ENCODE data around the gene RAD51B.

Gene RAD51B

GRCh38 chr14:68616221-68616902 lies 796.8 kb downstream of the RAD51B start:
- H3K4me1 Mint-ChIP-seq (ENCODE audit: low read depth in 2 of 2): no peaks in the 10 kb centered on the region
- H3K4me3 Mint-ChIP-seq: no peak overlapping the region
- no peak overlapping the region for H3K27ac Mint-ChIP-seq
- H3K9me3 Mint-ChIP-seq: peaks cover 16 to 20% of the 10 kb centered on the region in 2 donors
- DNase-seq: no peak
- H3K36me3 Mint-ChIP-seq (ENCODE audit: insufficient read depth): peaks cover 3% of the 10 kb centered on the region
- H3K27me3 Mint-ChIP-seq: no peaks in the 10 kb centered on the region
- ATAC-seq (replicated peaks): no peak

GRCh38 chr14:68619790-68620574 lies 800.4 kb downstream of the RAD51B start:
- no peak for ATAC-seq (replicated peaks)
- DNase-seq: no peak
- H3K27me3 Mint-ChIP-seq: no peaks in the 10 kb centered on the region
- peaks cover 13 to 14% of the 10 kb centered on the region in 2 donors for H3K9me3 Mint-ChIP-seq
- H3K4me3 Mint-ChIP-seq: no peak overlapping the region
- H3K27ac Mint-ChIP-seq: no peak overlapping the region
- H3K36me3 Mint-ChIP-seq (ENCODE audit: insufficient read depth): peaks cover 3% of the 10 kb centered on the region
- H3K4me1 Mint-ChIP-seq (ENCODE audit: low read depth in 2 of 2): peaks cover 0 to 5% of the 10 kb centered on the region in 2 donors

- ATAC-seq (replicated peaks) (no peak), DNase-seq (no peak)
- H3K4me3 Mint-ChIP-seq: no peak overlapping the region
- H3K9me3 Mint-ChIP-seq: peaks cover 4 to 8% of the 10 kb centered on the region in 2 donors
- peaks cover 0 to 5% of the 10 kb centered on the region in 2 donors for H3K4me1 Mint-ChIP-seq (ENCODE audit: low read depth in 2 of 2)
- no peak overlapping the region for H3K27ac Mint-ChIP-seq
- H3K36me3 Mint-ChIP-seq (ENCODE audit: insufficient read depth): peaks cover 3% of the 10 kb centered on the region
- H3K27me3 Mint-ChIP-seq: no peaks in the 10 kb centered on the region
Observed at GRCh38 chr14:68621400-68622365, 802.1 kb downstream of the RAD51B start.

GRCh38 chr14:68622856-68623255 lies 803.3 kb downstream of the RAD51B start:
- peaks cover 0 to 5% of the 10 kb centered on the region in 2 donors for H3K4me1 Mint-ChIP-seq (ENCODE audit: low read depth in 2 of 2)
- H3K36me3 Mint-ChIP-seq (ENCODE audit: insufficient read depth): no peaks in the 10 kb centered on the region
- ATAC-seq (replicated peaks): no peak
- no peak overlapping the region for H3K4me3 Mint-ChIP-seq
- H3K27ac Mint-ChIP-seq: no peak overlapping the region
- DNase-seq: no peak
- H3K9me3 Mint-ChIP-seq: peaks cover 0 to 5% of the 10 kb centered on the region in 2 donors
- H3K27me3 Mint-ChIP-seq: no peaks in the 10 kb centered on the region

GRCh38 chr14:68623307-68623706 lies 803.7 kb downstream of the RAD51B start:
- Mint-ChIP-seq H3K4me1 (ENCODE audit: low read depth in 2 of 2) (peaks cover 0 to 5% of the 10 kb centered on the region in 2 donors), H3K27ac (no peak overlapping the region), H3K4me3 (no peak overlapping the region), H3K36me3 (ENCODE audit: insufficient read depth) (no peaks in the 10 kb centered on the region), H3K27me3 (no peaks in the 10 kb centered on the region), H3K9me3 (peaks cover 0 to 4% of the 10 kb centered on the region in 2 donors)
- ATAC-seq (replicated peaks) (no peak), DNase-seq (no peak)

- no peak overlapping the region for H3K27ac Mint-ChIP-seq
Observed at GRCh38 chr14:68623826-68624225, 804.2 kb downstream of the RAD51B start.

GRCh38 chr14:68624541-68625220 lies 805.1 kb downstream of the RAD51B start:
- Mint-ChIP-seq H3K4me1 (ENCODE audit: low read depth in 2 of 2) (peaks cover 5% of the 10 kb centered on the region in 2 donors), H3K27ac (no peak overlapping the region), H3K9me3 (no peaks in the 10 kb centered on the region), H3K27me3 (no peaks in the 10 kb centered on the region), H3K4me3 (no peak overlapping the region), H3K36me3 (ENCODE audit: insufficient read depth) (peaks cover 4% of the 10 kb centered on the region)
- DNase-seq (no peak), ATAC-seq (replicated peaks) (no peak)

More at GRCh38 chr14:68623826-68624225, 804.2 kb downstream of the RAD51B start:
- H3K27me3 Mint-ChIP-seq: no peaks in the 10 kb centered on the region
- H3K4me1 Mint-ChIP-seq (ENCODE audit: low read depth in 2 of 2): peaks cover 2 to 5% of the 10 kb centered on the region in 2 donors
- no peak overlapping the region for H3K4me3 Mint-ChIP-seq
- DNase-seq (no peak), ATAC-seq (replicated peaks) (no peak)
- peaks cover under 1% of the 10 kb centered on the region for H3K36me3 Mint-ChIP-seq (ENCODE audit: insufficient read depth)
- H3K9me3 Mint-ChIP-seq: no peaks in the 10 kb centered on the region

GRCh38 chr14:68625366-68626090 lies 805.9 kb downstream of the RAD51B start:
- Mint-ChIP-seq H3K27ac (no peak overlapping the region), H3K4me1 (ENCODE audit: low read depth in 2 of 2) (peaks cover 5% of the 10 kb centered on the region in 2 donors), H3K36me3 (ENCODE audit: insufficient read depth) (peaks cover 4% of the 10 kb centered on the region), H3K27me3 (no peaks in the 10 kb centered on the region), H3K9me3 (no peaks in the 10 kb centered on the region), H3K4me3 (no peak overlapping the region)
- no peak for ATAC-seq (replicated peaks)
- no peak for DNase-seq

GRCh38 chr14:68626386-68626785 lies 806.8 kb downstream of the RAD51B start:
- Mint-ChIP-seq H3K4me1 (ENCODE audit: low read depth in 2 of 2) (peaks cover 5% of the 10 kb centered on the region in 2 donors), H3K36me3 (ENCODE audit: insufficient read depth) (peaks cover 4% of the 10 kb centered on the region), H3K27ac (no peak overlapping the region), H3K9me3 (no peaks in the 10 kb centered on the region), H3K27me3 (no peaks in the 10 kb centered on the region), H3K4me3 (no peak overlapping the region)
- DNase-seq (no peak), ATAC-seq (replicated peaks) (no peak)

- H3K4me1 Mint-ChIP-seq (ENCODE audit: low read depth in 2 of 2): peaks cover 5% of the 10 kb centered on the region in 2 donors
- no peaks in the 10 kb centered on the region for H3K27me3 Mint-ChIP-seq
- peak overlapping the region; percentile 11 to 50 for H3K27ac Mint-ChIP-seq
- H3K4me3 Mint-ChIP-seq: peak overlapping the region in 1 of 2 donors; percentile 71
- H3K9me3 Mint-ChIP-seq: no peaks in the 10 kb centered on the region
- peaks cover 4% of the 10 kb centered on the region for H3K36me3 Mint-ChIP-seq (ENCODE audit: insufficient read depth)
- no peak for DNase-seq
- ATAC-seq (replicated peaks): no peak
Observed at GRCh38 chr14:68627050-68627867, 807.7 kb downstream of the RAD51B start.

- Mint-ChIP-seq H3K4me3 (peak overlapping the region; percentile 71 to 74), H3K4me1 (ENCODE audit: low read depth in 2 of 2) (peaks cover 5% of the 10 kb centered on the region in 2 donors), H3K27me3 (no peaks in the 10 kb centered on the region), H3K36me3 (ENCODE audit: insufficient read depth) (peaks cover 4% of the 10 kb centered on the region), H3K27ac (peak overlapping the region; percentile 75 to 84), H3K9me3 (no peaks in the 10 kb centered on the region)
- ATAC-seq (replicated peaks) (peak; percentile 57), DNase-seq (peak in 2 of 3 experiments; percentile 9 to 29)
Observed at GRCh38 chr14:68627868-68628604, 808.5 kb downstream of the RAD51B start.

All from effector memory CD8-positive, alpha-beta T cell (primary cell).